K562 (cell line): ENCODE results near the gene HADH.

Experiments
- EP300 ChIP-seq: IDR thresholded peaks from 2 replicates; pipeline ENCODE4 v1.6.1; 2012; ENCODE audit warnings: low read length, improper control_type of control experiment
- FOXK2 ChIP-seq, 2 experiments: fragments of 450-650 bp; IDR thresholded peaks in 1 of 2; conservative IDR thresholded peaks in 1 of 2; 2 replicates each; pipeline ENCODE4 v1.6.1; 2016; ENCODE audit warnings: low read depth in 2 of 2, mild to moderate bottlenecking in 1 of 2
- HDAC2 ChIP-seq: fragments of 450-650 bp; IDR thresholded peaks from 2 replicates; pipeline ENCODE4 v1.6.1; 2016; ENCODE audit warnings: mild to moderate bottlenecking
- MTF1 ChIP-seq: fragments of 250-450 bp; sonication (Bioruptor Pico); IDR thresholded peaks from 2 replicates; pipeline ENCODE4 v1.9.0; 2021; ENCODE audit warnings: moderate library complexity, mild to moderate bottlenecking, inconsistent platforms, borderline replicate concordance
- NCOA1 ChIP-seq: fragments of 450-650 bp; IDR thresholded peaks from 2 replicates; pipeline ENCODE4 v1.6.1; 2016; ENCODE audit warnings: low read depth
- NUFIP1 ChIP-seq: fragments of 450-650 bp; IDR thresholded peaks from 2 replicates; pipeline ENCODE4 v1.6.1; 2018; ENCODE audit not compliant: partially characterized antibody
- RBBP5 ChIP-seq: fragments of 200-600 bp; sonication (generic); IDR thresholded peaks from 2 replicates; pipeline ENCODE4 v1.6.1; 2012; ENCODE audit warnings: borderline replicate concordance, mild to moderate bottlenecking, low read length, control low read depth, inconsistent platforms; ENCODE audit not compliant: insufficient read depth, poor library complexity, severe bottlenecking
- RNF2 ChIP-seq: sonication (generic); IDR thresholded peaks from 2 replicates; pipeline ENCODE4 v1.6.1; 2016
- SMAD3 ChIP-seq: fragments of 450-650 bp; formaldehyde crosslinking; conservative IDR thresholded peaks from 2 replicates; pipeline ENCODE4 v1.4.0; 2020; ENCODE audit warnings: mild to moderate bottlenecking
- ZNF384 ChIP-seq: IDR thresholded peaks from 2 replicates; pipeline ENCODE4 v1.6.1; 2012; ENCODE audit warnings: low read depth, low read length, improper control_type of control experiment
- TF ChIP-seq, protein P1 (sequence below): fragments of 450-650 bp; IDR thresholded peaks from 2 replicates; pipeline ENCODE4 v1.6.1; 2018; ENCODE audit not compliant: partially characterized antibody
- TF ChIP-seq, protein P2 (sequence below), 3 experiments: IDR thresholded peaks in 2 of 3; conservative IDR thresholded peaks in 1 of 3; 2 replicates each; pipeline ENCODE4 v1.5.1; 2011 to 2012; ENCODE audit warnings: low read length in 3 of 3, mild to moderate bottlenecking in 3 of 3, control low read depth in 2 of 3, improper control_type of control experiment in 1 of 3, inconsistent platforms in 1 of 3, low read depth in 1 of 3, mixed read lengths in 1 of 3, moderate library complexity in 1 of 3; ENCODE audit not compliant: insufficient read depth in 2 of 3
- TF ChIP-seq, protein P3 (sequence below), 2 experiments: fragments of 450-650 bp; formaldehyde crosslinking in 1 of 2; IDR thresholded peaks; 2 replicates each; pipeline versions ENCODE4 v1.4.0 to v1.6.1; 2014 to 2020; ENCODE audit warnings: mild to moderate bottlenecking in 2 of 2, borderline replicate concordance in 1 of 2, low read depth in 1 of 2

DNA sequence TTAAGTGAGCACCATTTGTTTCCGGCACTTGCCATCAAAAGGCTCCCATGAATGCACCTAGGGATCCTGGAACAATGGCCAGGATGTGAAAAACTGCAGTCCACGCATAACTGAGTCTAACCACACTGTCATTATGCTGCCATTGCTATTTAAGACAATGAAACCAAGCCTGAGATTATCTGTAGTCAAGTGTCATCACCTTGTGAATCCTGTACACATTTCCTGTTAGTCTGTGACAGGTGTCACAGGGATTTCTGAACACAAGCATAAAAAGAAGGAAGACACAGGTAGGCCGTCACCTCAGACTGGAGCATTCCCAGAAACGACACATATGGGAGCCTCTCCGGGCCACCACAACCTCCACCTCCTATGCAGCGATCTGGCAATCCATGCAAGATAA, 66.7 kb downstream of the HADH start:
- TF ChIP-seq SMAD3 (no peak), HDAC2 (no peak), RBBP5 (no peak), NUFIP1 (no peak), EP300 (no peak), RNF2 (no peak), ZNF384 (no peak), FOXK2 (conservative IDR thresholded peaks at IDR 0.05 in 1 of 2, IDR thresholded peaks at IDR 0.05 in 1 of 2; ENCODE audit: low read depth in 2 of 2) (no peak), NCOA1 (no peak), MTF1 (CRISPR knock-in tag) (no peak)
- TF ChIP-seq, protein P1, sequence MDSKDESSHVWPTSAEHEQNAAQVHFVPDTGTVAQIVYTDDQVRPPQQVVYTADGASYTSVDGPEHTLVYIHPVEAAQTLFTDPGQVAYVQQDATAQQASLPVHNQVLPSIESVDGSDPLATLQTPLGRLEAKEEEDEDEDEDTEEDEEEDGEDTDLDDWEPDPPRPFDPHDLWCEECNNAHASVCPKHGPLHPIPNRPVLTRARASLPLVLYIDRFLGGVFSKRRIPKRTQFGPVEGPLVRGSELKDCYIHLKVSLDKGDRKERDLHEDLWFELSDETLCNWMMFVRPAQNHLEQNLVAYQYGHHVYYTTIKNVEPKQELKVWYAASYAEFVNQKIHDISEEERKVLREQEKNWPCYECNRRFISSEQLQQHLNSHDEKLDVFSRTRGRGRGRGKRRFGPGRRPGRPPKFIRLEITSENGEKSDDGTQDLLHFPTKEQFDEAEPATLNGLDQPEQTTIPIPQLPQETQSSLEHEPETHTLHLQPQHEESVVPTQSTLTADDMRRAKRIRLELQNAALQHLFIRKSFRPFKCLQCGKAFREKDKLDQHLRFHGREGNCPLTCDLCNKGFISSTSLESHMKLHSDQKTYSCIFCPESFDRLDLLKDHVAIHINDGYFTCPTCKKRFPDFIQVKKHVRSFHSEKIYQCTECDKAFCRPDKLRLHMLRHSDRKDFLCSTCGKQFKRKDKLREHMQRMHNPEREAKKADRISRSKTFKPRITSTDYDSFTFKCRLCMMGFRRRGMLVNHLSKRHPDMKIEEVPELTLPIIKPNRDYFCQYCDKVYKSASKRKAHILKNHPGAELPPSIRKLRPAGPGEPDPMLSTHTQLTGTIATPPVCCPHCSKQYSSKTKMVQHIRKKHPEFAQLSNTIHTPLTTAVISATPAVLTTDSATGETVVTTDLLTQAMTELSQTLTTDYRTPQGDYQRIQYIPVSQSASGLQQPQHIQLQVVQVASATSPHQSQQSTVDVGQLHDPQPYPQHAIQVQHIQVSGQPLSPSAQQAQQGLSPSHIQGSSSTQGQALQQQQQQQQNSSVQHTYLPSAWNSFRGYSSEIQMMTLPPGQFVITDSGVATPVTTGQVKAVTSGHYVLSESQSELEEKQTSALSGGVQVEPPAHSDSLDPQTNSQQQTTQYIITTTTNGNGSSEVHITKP = no peak
- TF ChIP-seq, protein P2, sequence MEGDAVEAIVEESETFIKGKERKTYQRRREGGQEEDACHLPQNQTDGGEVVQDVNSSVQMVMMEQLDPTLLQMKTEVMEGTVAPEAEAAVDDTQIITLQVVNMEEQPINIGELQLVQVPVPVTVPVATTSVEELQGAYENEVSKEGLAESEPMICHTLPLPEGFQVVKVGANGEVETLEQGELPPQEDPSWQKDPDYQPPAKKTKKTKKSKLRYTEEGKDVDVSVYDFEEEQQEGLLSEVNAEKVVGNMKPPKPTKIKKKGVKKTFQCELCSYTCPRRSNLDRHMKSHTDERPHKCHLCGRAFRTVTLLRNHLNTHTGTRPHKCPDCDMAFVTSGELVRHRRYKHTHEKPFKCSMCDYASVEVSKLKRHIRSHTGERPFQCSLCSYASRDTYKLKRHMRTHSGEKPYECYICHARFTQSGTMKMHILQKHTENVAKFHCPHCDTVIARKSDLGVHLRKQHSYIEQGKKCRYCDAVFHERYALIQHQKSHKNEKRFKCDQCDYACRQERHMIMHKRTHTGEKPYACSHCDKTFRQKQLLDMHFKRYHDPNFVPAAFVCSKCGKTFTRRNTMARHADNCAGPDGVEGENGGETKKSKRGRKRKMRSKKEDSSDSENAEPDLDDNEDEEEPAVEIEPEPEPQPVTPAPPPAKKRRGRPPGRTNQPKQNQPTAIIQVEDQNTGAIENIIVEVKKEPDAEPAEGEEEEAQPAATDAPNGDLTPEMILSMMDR (IDR thresholded peaks at IDR 0.05 in 2 of 3, conservative IDR thresholded peaks at IDR 0.05 in 1 of 3; ENCODE audit: insufficient read depth in 2 of 3, low read depth in 1 of 3, low read length in 3 of 3) = no peak
- TF ChIP-seq, protein P3, sequence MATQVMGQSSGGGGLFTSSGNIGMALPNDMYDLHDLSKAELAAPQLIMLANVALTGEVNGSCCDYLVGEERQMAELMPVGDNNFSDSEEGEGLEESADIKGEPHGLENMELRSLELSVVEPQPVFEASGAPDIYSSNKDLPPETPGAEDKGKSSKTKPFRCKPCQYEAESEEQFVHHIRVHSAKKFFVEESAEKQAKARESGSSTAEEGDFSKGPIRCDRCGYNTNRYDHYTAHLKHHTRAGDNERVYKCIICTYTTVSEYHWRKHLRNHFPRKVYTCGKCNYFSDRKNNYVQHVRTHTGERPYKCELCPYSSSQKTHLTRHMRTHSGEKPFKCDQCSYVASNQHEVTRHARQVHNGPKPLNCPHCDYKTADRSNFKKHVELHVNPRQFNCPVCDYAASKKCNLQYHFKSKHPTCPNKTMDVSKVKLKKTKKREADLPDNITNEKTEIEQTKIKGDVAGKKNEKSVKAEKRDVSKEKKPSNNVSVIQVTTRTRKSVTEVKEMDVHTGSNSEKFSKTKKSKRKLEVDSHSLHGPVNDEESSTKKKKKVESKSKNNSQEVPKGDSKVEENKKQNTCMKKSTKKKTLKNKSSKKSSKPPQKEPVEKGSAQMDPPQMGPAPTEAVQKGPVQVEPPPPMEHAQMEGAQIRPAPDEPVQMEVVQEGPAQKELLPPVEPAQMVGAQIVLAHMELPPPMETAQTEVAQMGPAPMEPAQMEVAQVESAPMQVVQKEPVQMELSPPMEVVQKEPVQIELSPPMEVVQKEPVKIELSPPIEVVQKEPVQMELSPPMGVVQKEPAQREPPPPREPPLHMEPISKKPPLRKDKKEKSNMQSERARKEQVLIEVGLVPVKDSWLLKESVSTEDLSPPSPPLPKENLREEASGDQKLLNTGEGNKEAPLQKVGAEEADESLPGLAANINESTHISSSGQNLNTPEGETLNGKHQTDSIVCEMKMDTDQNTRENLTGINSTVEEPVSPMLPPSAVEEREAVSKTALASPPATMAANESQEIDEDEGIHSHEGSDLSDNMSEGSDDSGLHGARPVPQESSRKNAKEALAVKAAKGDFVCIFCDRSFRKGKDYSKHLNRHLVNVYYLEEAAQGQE (IDR thresholded peaks at IDR 0.05; ENCODE audit: borderline replicate concordance) = no peak
- TF ChIP-seq, protein P3 (CRISPR knock-in tag; IDR thresholded peaks at IDR 0.05; ENCODE audit: low read depth) = no peak
